ENCODE measurements around the gene TMEM150C. TPM values are rescaled to one million over a fixed set of nuclear protein-coding genes. Genes with fewer than 3 reads are reported as not detected.

TMEM150C gene
- total RNA-seq, 6 donors from 2014 or later: 2.7 to 6.8 (median 4.9) TPM

- no peak overlapping the region for H3K4me3 ChIP-seq
- WGBS, 2 donors: 65 to 73% methylated on average over 3 of the region's 3 CpGs
- TF ChIP-seq POLR2A (IDR thresholded peaks at IDR 0.05): no peak
- H3K4me1 ChIP-seq: no peaks in the 10 kb centered on the region
- H3K9me3 ChIP-seq: no peaks in the 10 kb centered on the region
- no peaks in the 10 kb centered on the region for H3K27me3 ChIP-seq
- no peaks in the 10 kb centered on the region for H3K36me3 ChIP-seq
- DNase-seq (no peak), ATAC-seq (ENCODE audit: low FRiP score in 2 of 2) (peak in 1 of 2 donors; percentile 61)
- H3K27ac ChIP-seq: no peak overlapping the region
Measured at GRCh38 chr4:82515705-82516104, 46.1 kb downstream of the TMEM150C start.

GRCh38 chr4:82513382-82513781, 48.4 kb downstream of the TMEM150C start:
- 70 to 71% methylated on average over 2 of the region's 2 CpGs for WGBS, 2 donors
- Histone ChIP-seq H3K9me3 (no peaks in the 10 kb centered on the region), H3K4me3 (no peak overlapping the region), H3K36me3 (no peaks in the 10 kb centered on the region), H3K27me3 (no peaks in the 10 kb centered on the region), H3K4me1 (no peaks in the 10 kb centered on the region), H3K27ac (no peak overlapping the region)
- no peak for DNase-seq
- no peak for ATAC-seq (ENCODE audit: low FRiP score in 2 of 2)
- TF ChIP-seq POLR2A (IDR thresholded peaks at IDR 0.05) (no peak), EP300 (IDR thresholded peaks at IDR 0.05) (no peak), POLR2AphosphoS5 (IDR thresholded peaks at IDR 0.05) (no peak), CTCF (IDR thresholded peaks at IDR 0.05) (no peak)

- Histone ChIP-seq H3K36me3 (no peaks in the 10 kb centered on the region), H3K27me3 (no peaks in the 10 kb centered on the region), H3K9me3 (no peaks in the 10 kb centered on the region), H3K4me1 (no peaks in the 10 kb centered on the region), H3K4me3 (no peak overlapping the region), H3K27ac (no peak overlapping the region)
- ATAC-seq (ENCODE audit: low FRiP score in 2 of 2) (no peak), DNase-seq (no peak)
- TF ChIP-seq POLR2A (IDR thresholded peaks at IDR 0.05) (no peak), EP300 (IDR thresholded peaks at IDR 0.05) (no peak), CTCF (IDR thresholded peaks at IDR 0.05) (no peak), POLR2AphosphoS5 (IDR thresholded peaks at IDR 0.05) (no peak)
- 95 to 96% methylated on average over 3 of the region's 3 CpGs for WGBS, 2 donors
Measured at GRCh38 chr4:82510216-82510615, 51.6 kb downstream of the TMEM150C start.

- H3K4me1 ChIP-seq: no peaks in the 10 kb centered on the region
- no peaks in the 10 kb centered on the region for H3K36me3 ChIP-seq
- H3K4me3 ChIP-seq: no peak overlapping the region
- no peak for ATAC-seq (ENCODE audit: low FRiP score in 2 of 2)
- no peak overlapping the region for H3K27ac ChIP-seq
- no peak for DNase-seq
- no peaks in the 10 kb centered on the region for H3K9me3 ChIP-seq
- H3K27me3 ChIP-seq: no peaks in the 10 kb centered on the region
- WGBS, 2 donors: 77 to 80% methylated on average over 5 of the region's 5 CpGs
- TF ChIP-seq POLR2A (IDR thresholded peaks at IDR 0.05) (no peak), EP300 (IDR thresholded peaks at IDR 0.05) (no peak), POLR2AphosphoS5 (IDR thresholded peaks at IDR 0.05) (no peak), CTCF (IDR thresholded peaks at IDR 0.05) (no peak)
Measured at GRCh38 chr4:82508806-82509428, 52.9 kb downstream of the TMEM150C start.

- Histone ChIP-seq H3K9me3 (no peaks in the 10 kb centered on the region), H3K36me3 (no peaks in the 10 kb centered on the region), H3K27me3 (no peaks in the 10 kb centered on the region), H3K27ac (no peak overlapping the region), H3K4me1 (no peaks in the 10 kb centered on the region), H3K4me3 (no peak overlapping the region)
- ATAC-seq (ENCODE audit: low FRiP score in 2 of 2) (no peak), DNase-seq (no peak)
- TF ChIP-seq POLR2A (IDR thresholded peaks at IDR 0.05) (no peak), CTCF (IDR thresholded peaks at IDR 0.05) (no peak), POLR2AphosphoS5 (IDR thresholded peaks at IDR 0.05) (no peak)
Measured at GRCh38 chr4:82508011-82508410, 53.8 kb downstream of the TMEM150C start.
